NCI-H146 (cell line): Measurements from ENCODE around the gene NFASC.

Source experiments
- DNase-seq: peaks from one replicate; lab custom pipeline; 2025; lab: John Stamatoyannopoulos, UW

Gene NFASC

DNA sequence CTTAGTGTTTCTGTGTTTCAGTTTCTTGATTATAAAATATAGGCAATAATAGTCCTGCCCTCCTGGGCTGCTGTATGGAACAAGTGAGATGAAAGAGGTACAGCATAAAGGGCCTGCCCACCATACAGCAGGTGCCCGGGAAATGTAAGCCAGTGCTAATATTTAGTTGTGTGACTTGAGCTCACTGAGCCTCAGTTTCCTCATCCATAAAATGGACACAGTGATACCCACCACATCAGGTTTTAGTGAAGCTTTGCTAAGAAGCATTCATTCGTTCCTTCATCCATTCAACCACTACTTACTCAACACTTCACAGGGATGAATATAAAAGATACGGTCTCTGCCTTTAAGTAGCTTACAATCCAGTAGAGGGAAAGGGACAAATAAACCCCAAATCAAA is 192.2 kb downstream of the NFASC start:
- DNase-seq: no peak

DNA sequence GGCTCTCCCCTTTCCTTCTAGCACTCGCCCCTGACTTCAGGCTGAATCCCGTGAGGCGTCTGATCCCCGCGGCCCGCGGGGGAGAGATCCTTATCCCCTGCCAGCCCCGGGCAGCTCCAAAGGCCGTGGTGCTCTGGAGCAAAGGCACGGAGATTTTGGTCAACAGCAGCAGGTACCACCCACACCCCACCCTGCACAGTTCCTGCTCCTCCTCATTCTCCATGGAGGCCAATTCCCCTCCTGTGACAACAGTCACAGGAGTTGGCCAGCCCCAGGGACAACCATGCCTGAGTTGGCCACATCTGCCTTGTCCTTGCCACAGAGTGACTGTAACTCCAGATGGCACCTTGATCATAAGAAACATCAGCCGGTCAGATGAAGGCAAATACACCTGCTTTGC is 193.6 kb downstream of the NFASC start:
- DNase-seq: no peak

DNA sequence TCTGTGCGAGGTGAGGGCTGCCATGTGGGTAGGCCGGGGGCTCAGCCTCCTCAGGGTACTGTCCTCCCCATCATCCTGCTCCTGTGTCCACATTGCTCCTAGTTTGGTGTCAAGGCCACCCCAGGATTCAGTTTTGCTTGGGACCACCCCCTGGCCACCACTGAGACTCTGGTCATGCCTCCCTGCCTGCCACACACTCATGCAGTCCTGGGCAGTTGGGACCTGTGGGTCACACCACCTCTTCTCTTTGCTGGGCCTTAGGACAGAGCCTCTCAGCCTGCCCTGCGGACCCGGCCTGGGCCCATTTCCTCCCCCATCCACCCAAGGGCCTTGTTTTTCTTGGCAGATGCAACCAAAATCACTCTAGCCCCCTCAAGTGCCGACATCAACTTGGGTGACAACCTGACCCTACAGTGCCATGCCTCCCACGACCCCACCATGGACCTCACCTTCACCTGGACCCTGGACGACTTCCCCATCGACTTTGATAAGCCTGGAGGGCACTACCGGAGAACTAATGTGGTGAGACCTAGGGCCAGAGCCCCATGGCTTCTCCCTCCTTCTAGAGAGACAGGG is 194.2 kb downstream of the NFASC start:
- DNase-seq: no peak

DNA sequence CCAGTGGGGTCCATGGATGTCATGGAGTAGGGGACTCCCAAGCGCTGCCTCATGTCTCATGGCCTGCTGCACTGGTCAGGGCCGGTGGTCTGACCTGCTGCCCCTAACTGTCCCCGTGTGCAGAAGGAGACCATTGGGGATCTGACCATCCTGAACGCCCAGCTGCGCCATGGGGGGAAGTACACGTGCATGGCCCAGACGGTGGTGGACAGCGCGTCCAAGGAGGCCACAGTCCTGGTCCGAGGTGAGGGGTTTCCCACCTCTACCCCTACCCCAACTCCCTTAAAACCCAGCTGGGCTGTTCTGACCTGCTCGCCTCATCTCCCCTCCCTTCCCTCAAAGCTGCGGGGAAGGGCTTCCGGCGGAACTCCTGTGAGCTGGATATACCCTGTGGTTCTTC is 195.0 kb downstream of the NFASC start:
- no peak for DNase-seq

DNA sequence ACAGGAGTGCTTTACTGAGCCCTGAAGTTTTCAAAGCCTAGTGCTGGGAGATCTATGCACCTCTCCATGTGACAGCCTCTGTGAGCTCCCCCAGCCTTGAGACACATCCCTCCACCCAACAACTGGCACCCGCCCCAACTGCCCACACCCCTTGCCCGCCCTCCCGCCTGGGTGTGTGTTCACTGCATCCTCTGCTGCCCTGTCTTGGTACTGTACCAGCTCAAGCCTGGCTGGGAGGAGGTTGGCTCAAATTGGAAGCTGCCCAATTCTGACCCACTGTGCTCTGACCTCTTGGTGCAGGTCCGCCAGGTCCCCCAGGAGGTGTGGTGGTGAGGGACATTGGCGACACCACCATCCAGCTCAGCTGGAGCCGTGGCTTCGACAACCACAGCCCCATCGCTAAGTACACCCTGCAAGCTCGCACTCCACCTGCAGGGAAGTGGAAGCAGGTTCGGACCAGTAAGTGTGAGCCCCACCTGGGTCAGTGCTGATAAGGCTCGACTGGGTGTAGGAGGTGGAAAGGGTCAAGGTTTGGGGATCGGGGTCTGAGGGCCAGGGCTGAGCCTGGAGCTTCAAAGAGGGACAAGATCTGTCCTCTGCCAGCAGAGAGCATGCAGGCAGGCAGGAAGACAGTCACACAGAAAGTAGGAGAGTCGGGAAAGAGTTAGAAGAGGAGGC is 195.6 kb downstream of the NFASC start:
- no peak for DNase-seq

DNA sequence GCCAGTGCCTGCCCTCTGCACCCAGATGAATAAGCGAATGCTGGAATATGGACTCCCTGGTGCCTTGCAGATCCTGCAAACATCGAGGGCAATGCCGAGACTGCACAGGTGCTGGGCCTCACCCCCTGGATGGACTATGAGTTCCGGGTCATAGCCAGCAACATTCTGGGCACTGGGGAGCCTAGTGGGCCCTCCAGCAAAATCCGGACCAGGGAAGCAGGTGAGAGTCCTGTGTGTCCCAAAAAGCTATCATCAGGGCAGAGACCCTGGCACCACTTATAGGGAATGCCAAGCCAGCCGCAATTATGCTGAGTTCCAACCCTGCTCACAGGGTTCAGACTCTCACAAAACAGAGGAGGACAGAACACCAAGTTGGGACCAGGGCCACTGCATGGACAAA is 196.4 kb downstream of the NFASC start:
- no peak for DNase-seq

DNA sequence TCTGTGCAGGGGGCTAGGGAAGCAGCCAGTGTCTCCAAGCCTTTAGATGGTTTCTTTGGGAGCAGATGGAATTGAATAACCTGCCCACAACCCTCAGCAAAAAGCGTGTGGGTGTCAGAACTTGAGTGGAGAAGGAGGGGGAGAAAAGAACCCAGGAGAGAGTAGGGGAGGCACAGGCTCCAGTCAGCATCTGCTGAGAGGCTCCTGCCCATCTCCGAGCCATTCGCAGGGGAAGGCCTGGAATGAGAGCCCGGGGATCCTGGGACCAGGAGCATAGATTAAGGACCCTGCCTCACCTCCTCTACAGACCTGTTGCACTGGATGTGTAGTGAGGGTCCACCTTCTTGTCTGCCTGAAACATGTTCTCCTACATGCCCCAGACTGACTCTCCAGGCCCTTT is 197.3 kb downstream of the NFASC start:
- no peak for DNase-seq

DNA sequence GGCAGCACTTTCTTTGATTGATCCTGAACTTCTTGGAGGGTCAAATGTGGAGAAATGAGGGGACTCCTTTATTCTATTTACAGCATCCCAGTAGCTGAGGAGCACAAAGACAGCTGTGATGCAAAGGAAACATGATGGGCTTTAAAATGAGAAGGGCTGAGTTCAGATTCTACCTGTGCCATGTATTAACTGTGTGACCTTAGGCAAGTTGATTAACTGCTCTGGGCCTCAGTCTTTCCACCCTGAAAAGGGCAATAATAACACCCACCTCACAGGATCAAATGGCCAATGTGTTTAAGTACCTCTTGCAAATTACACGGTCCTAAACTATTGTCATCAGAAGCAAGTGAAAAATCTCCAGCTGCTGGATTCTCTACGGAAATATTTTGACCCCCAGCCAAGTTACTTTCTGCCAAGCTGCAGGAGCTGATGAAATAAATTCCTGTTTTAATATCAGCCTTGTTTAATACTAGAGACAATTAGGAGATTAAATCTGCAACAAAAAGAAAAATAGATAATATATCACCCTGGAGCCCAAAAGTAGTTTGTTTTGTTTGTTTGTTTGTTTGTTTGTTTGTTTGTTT is 197.9 kb downstream of the NFASC start:
- DNase-seq: no peak

DNA sequence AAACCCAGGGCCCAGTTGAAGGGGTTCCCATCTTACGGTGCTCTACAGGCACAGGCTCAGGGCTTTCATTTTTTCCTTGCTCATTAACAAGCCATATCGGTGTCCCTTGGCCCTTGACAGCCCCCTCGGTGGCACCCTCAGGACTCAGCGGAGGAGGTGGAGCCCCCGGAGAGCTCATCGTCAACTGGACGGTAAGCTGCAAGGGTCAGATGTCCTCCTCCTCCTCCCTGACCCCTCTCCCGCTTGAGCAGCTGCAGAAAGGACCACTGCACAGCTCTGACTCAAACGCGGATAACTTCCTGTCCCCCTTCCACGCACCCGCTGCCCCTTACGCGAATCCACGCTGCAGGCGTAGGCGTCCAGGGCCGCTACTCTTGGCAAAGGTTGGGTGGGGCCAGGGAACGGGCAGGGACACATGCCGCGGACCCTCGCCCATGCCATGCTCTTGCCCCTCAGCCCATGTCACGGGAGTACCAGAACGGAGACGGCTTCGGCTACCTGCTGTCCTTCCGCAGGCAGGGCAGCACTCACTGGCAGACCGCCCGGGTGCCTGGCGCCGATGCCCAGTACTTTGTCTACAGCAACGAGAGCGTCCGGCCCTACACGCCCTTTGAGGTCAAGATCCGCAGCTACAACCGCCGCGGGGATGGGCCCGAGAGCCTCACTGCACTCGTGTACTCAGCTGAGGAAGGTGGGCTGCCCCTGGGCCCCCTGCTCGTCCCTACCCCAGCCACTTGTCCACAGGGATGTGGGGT is 198.9 kb downstream of the NFASC start:
- DNase-seq: no peak

DNA sequence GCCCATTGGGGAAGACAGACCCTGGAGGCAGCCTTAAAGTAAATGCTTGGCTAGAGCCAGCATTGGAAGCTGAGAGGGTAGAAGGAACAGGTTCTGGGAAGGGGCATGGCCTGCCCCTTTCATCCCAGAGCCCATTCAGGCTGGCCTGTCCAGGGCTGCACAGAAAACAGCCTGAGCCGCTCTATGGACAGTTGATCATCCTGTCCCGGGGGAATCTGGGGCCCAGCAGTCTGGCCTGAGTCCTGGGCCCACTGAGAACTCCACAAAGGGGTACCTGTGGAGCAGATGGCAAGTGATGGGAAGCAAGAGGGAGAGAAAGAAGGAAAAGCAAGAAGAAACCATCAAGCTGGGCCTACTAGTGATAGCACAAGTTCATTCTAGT is 200.4 kb downstream of the NFASC start:
- DNase-seq: no peak

DNA sequence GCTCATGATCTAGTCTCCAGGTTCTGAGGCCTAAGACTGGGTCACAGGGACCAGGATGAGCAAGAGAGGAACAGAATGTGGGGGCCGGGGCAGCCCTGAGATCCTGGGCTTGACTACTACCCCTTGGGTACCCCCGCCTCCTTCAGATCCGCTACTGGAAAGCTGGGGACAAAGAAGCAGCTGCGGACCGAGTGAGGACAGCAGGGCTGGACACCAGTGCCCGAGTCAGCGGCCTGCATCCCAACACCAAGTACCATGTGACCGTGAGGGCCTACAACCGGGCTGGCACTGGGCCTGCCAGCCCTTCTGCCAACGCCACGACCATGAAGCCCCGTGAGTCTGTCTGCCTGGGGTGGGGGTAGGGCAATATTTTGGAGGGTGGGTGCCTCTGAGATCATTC is 201.1 kb downstream of the NFASC start:
- no peak for DNase-seq

DNA sequence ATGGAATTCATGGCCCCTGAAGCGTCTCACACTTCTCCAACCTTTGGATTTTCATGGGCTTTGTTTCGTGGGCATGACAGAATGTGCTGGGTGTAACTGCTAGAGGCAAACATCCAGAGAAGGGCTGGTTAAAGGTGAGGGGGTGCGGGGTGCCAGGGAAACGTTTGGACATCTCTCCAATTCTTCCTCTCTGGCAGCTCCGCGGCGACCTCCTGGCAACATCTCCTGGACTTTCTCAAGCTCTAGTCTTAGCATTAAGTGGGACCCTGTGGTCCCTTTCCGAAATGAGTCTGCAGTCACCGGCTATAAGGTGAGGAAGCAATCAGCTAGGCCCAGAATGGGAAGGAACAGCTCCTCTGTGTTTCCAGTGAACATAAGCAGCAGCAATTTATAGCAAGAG is 201.6 kb downstream of the NFASC start:
- no peak for DNase-seq
